RWPE1 (cell line): ENCODE measurements around the gene ENTREP1.

Experiments used
- CTCF ChIA-PET: fragments of 350-600 bp; sonication (Branson Sonifier 250); formaldehyde crosslinking; extraction: SDS; loops from one replicate; lab custom pipeline; 2021; lab: Yijun Ruan, JAX
- POLR2A ChIA-PET: fragments of 400-600 bp; formaldehyde crosslinking; extraction: SDS; loops from one replicate; lab custom pipeline; 2020; ENCODE audit warnings: antibody characterized with exemption; ENCODE audit not compliant: low non-redundant PET; lab: Yijun Ruan, JAX
- DNase-seq: peaks from one replicate; pipeline ENCODE4 v3.0.0; 2012; ENCODE audit warnings: low spot score
- H3K27ac ChIP-seq: fragments of 450-650 bp; 2 replicates; pipeline ENCODE4 v1.5.1; 2017
- TF ChIP-seq, protein P1 (sequence below): fragments of 450-650 bp; conservative IDR thresholded peaks from 2 replicates; pipeline ENCODE4 v1.5.1; 2017; ENCODE audit warnings: low read depth, mild to moderate bottlenecking

The ENTREP1 gene

GRCh38 chr9:69389437-69389995 lies 64.5 kb downstream of the ENTREP1 start:
- ChIA-PET CTCF (interaction anchor here (0.7 kb wide), 1 partner anchor 22 kb away, joined by 4 read pairs; no protein-coding TSS in a partner anchor), POLR2A (no interaction called here)
- TF ChIP-seq, protein P1, sequence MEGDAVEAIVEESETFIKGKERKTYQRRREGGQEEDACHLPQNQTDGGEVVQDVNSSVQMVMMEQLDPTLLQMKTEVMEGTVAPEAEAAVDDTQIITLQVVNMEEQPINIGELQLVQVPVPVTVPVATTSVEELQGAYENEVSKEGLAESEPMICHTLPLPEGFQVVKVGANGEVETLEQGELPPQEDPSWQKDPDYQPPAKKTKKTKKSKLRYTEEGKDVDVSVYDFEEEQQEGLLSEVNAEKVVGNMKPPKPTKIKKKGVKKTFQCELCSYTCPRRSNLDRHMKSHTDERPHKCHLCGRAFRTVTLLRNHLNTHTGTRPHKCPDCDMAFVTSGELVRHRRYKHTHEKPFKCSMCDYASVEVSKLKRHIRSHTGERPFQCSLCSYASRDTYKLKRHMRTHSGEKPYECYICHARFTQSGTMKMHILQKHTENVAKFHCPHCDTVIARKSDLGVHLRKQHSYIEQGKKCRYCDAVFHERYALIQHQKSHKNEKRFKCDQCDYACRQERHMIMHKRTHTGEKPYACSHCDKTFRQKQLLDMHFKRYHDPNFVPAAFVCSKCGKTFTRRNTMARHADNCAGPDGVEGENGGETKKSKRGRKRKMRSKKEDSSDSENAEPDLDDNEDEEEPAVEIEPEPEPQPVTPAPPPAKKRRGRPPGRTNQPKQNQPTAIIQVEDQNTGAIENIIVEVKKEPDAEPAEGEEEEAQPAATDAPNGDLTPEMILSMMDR, result no peak

GRCh38 chr9:69391487-69391886 lies 66.5 kb downstream of the ENTREP1 start:
- TF ChIP-seq, protein P1, result no peak
- ChIA-PET CTCF (no interaction called here), POLR2A (no interaction called here)
- DNase-seq, result no peak
- no peak overlapping the region for H3K27ac ChIP-seq

More at GRCh38 chr9:69389437-69389995, 64.5 kb downstream of the ENTREP1 start:
- H3K27ac ChIP-seq, result no peak overlapping the region
- DNase-seq, result no peak

DNA sequence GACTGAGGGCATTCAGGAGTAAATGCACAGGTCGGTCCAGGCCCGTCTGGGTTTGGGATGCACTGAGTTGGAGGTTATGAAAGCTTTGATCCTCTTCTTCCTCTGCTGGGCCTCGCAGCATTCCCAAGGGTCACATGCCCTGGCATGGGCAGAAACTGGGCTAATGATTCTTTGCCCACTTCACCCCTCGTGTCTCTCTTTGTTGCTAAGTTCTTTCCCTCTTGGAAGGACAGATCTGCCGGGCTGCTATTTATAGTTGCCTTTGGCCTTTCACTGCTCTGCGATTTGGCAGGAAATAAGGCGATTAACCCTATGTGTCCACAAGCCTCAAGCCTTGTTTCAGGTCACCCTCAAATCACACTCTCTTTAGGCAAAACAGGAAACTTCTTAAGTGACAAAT lies 66.9 kb downstream of the ENTREP1 start:
- no peak overlapping the region for H3K27ac ChIP-seq
- CTCF ChIA-PET, result no interaction called here
- POLR2A ChIA-PET, result no interaction called here
- no peak for DNase-seq
- TF ChIP-seq, protein P1, result no peak

GRCh38 chr9:69392826-69393225 lies 67.8 kb downstream of the ENTREP1 start:
- ChIA-PET CTCF (no interaction called here), POLR2A (no interaction called here)
- no peak overlapping the region for H3K27ac ChIP-seq
- no peak for DNase-seq
- TF ChIP-seq, protein P1, result no peak

DNA sequence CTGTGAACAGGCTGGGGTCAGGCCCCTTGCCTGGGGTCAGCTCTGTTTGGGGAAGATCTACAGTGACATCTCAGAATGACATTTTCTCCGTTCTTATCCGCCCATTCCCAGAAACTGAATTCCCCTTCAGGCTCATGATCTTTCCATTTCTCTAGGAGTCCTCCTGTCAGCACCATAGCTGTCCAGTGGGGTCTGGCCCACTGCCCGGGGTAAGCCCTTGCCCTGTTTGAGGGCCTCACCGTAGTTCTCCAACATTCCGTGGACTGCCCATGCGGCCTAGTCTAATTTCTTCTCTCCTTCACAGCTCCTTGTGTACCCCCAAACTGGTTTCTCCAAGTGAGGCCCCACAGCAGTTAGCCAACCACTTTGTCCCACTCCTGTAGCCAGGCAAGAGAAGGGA lies 68.4 kb downstream of the ENTREP1 start:
- ChIA-PET CTCF (interaction anchor here (0.6 kb wide), 1 partner anchor 557 kb away, joined by 3 read pairs; no protein-coding TSS in a partner anchor), POLR2A (no interaction called here)
- no peak for DNase-seq
- TF ChIP-seq, protein P1, result no peak
- H3K27ac ChIP-seq, result no peak overlapping the region

DNA sequence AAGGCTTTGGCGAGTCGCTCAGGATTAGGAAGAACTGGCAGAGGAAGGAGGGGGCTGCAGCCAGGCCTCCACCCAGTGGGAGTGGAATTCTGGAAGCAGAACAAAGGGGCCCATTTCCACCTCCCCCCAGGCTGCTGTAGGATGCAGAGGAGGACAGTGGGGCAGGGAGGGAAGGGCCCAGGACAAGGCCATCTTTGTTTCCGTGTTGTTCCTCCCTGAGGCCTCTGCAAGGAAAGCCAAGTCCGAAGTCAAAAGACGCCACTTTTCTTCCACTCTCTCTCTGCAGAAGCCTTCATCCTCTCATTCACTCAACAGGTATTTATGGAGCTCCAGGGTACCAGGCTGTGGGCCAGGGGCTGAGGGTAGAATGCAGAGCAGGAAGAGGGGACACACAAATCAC lies 70.7 kb downstream of the ENTREP1 start:
- CTCF ChIA-PET, result no interaction called here
- H3K27ac ChIP-seq, result no peak overlapping the region
- TF ChIP-seq, protein P1, result no peak
- POLR2A ChIA-PET, result no interaction called here
- DNase-seq, result no peak
